Stimulated activated CD4-positive, alpha-beta T cell treated with anti-CD3 and anti-CD28 coated beads, Interleukin-15, amount 100 ng/mL, for 48 hours (primary cell): ENCODE measurements around the gene ZDHHC12.
"Not testable (repeated sequence)": the region's sequence is repeated elsewhere in the genome, so short reads cannot be mapped to it uniquely, and the experiment has no call there.

Source experiments
- DNase-seq, 2 donors: peaks; one replicate each; pipeline ENCODE4 v3.0.0-alpha.2; 2020; ENCODE audit warnings: low read depth in 2 of 2

The ZDHHC12 gene

DNA sequence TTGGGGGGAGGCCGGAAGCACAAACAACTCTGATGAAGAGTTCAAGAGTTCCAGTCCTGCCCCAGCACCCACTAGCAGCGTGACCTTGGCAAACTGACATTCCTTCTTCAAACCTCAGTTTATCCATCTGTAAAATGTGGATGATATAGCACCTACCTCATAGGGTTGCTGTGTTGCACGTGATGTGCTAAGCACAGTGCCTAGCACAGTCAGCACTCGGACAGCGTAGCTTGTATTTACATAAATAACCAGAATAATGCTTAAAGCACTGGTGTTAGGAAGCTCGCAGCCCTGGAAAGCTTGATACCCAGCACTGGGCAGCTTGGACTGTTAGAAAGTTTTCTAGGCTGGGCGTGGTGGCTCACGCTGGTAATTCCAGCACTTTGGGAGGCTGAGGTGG lies 16.5 kb downstream of the ZDHHC12 start:
- no peak for DNase-seq

- no peak for DNase-seq
Observed at GRCh38 chr9:128706671-128707381, 17.1 kb downstream of the ZDHHC12 start.

- no peak for DNase-seq
Observed at GRCh38 chr9:128706045-128706444, 17.9 kb downstream of the ZDHHC12 start.

GRCh38 chr9:128705051-128705965 lies 18.6 kb downstream of the ZDHHC12 start:
- no peak for DNase-seq

- DNase-seq = no peak
Observed at GRCh38 chr9:128704356-128704670, 19.6 kb downstream of the ZDHHC12 start.

DNA sequence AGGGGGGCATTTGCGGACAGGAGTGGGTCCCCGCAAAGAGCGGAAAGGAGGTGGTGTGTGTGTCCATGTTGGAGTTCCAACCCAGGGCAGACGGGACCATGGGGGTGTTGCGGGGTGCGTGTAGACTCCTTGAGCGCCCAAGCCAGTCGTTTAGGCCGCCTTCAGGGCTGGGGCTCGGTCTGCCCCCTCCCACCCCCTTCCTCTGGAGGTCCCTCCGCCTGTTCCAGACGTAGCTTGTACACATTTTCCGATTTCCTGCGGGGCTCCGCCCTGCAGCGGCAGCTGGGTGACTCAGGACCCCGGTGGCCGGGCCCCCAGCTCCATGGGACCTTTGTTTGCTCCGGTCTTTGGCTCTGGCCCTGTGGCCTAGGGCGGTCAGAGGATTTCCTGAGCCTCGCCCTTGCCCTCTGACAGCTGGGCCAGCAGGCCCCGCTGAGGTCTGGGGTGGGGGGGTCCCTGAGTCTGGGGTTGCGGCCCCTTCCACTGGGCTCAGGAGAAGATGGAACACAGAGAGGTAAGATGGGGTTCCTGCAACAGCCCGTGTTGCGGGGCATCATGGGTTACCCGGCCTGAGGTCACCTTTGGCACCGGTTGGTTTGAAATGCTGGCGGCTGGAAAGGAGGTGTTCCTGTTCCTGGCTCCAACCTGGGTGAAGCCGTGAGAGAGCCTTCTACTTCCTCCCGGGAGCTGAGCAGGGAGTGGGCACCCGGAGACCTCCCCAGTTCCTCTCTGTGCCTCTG lies 20.1 kb downstream of the ZDHHC12 start:
- no peak for DNase-seq

DNA sequence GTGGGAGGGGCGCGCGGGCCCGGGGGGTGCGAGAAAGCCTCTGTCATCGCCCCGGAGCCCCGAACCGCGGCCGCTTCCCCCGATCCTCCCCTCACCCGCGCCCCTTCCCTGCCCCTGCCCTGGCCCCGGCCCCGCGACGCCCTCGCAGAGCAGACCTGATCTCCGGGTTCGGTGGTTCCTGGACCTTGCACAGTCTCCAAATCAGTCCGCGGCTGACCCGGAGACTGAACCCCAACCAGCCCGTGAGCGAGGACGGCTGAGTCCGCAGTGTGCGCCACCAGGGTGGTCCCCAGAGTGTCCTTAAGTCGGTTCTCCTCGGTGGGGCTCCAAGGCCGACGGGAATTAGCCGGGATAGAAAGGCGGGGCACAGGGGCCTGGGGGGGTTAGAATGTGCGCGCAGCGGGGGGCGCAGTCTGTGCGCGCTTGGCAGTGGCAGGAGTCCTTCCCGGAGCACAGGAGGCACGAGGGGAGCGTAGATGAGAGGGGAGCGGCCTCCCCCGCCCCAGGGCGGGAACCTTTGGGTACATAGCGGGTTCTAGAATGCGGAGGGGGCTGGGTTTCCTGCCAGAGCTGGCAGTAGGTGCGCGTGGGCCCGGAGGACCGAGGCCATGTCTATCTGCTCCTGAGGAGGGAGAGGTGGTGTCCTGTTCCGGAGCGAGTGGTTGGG lies 20.8 kb downstream of the ZDHHC12 start:
- no peak for DNase-seq

- DNase-seq = peak; percentile 77 to 88
Observed at GRCh38 chr9:128702445-128702948, 21.4 kb downstream of the ZDHHC12 start, which contains the start of gene PKN3. PKN3 (plus strand) TSS chr9:128702503; CDS start chr9:128702916, 413 bp downstream.

GRCh38 chr9:128701227-128701854 lies 22.6 kb downstream of the ZDHHC12 start:
- no peak for DNase-seq

- DNase-seq = not testable (repeated sequence)
Observed at GRCh38 chr9:128699096-128699795, 24.7 kb downstream of the ZDHHC12 start.

DNA sequence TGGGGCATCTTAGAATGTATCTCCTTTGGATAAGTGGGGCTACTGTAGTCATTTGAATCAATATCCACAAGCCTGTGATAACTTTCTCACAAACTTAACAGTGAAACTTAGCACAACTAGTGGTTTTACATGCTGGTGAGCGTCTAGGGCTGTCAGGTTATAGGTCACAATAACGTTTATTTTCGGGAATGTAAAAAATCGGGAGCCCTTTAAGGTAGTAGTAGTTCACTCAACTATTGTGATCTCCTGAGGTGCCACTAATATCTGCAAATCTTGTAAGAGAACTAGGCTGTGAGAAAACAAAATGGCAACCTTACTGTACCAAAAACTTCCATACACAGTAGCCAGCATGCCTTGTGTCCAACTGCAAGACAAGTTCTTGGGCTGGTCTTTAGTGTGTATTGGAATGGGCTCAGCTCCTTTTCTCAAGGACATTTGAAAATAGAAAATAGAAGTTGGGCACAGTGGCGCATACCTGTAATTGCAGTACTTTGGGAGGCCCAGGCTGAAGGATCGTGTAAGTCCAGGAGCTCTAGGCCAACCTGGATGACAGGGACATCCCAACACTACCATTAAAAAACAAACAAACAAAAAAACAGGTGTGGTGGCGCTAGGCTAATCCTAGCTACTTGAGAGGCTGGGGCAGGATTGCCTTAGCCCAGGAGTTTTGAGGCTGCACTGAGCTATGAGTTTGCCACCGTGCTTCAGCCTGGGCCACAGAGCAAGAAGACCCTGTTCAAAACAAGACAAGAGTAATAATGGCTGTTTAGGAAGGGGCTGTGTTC lies 26.8 kb downstream of the ZDHHC12 start:
- no peak for DNase-seq

DNA sequence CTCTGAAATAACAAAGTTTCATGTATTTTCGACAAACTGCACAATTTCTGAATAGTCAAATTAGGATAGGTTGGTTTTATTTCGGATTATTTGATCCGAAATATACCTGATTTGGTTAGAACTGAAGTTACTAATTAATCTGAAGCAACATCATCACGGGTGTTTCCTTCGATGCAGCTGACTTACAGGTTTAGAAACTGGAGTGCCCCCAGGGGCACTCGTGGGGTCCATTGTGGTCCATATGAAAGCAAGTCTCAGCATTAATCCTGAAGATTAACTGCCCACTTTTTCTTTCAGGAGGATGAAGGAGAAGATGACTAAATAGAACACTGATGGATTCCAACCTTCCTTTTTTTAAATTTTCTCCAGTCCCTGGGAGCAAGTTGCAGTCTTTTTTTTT lies 29.6 kb downstream of the ZDHHC12 start:
- DNase-seq = no peak

- DNase-seq = not testable (repeated sequence)
Observed at GRCh38 chr9:128693738-128694137, 30.2 kb downstream of the ZDHHC12 start.

DNA sequence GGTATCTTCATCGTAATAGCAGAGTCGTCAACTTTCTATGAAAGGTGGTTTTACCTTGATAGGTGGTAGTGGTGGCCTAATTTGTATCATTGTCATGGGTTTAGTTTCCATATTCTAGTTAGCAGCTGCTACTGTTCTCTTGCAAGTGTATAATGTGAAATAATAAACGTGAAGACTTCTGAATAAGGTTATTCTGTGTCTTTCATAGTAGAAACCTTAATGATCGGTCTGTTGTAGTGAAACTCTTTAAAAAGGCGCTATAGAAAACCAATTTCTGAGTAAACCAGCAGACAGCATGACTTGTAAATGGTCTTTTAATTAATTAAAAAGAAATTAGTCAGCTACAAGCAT lies 33.3 kb downstream of the ZDHHC12 start:
- DNase-seq = no peak

GRCh38 chr9:128689820-128690683 lies 33.9 kb downstream of the ZDHHC12 start:
- no peak for DNase-seq

- peak in 1 of 2 donors; percentile 33 for DNase-seq
Observed at GRCh38 chr9:128689293-128689774, 34.6 kb downstream of the ZDHHC12 start.

- peak; percentile 79 to 94 for DNase-seq
Observed at GRCh38 chr9:128688501-128689292, 35.2 kb downstream of the ZDHHC12 start, which contains the start of gene SET. SET (plus strand) TSS chr9:128689222; CDS start chr9:128689583, 361 bp downstream.

DNA sequence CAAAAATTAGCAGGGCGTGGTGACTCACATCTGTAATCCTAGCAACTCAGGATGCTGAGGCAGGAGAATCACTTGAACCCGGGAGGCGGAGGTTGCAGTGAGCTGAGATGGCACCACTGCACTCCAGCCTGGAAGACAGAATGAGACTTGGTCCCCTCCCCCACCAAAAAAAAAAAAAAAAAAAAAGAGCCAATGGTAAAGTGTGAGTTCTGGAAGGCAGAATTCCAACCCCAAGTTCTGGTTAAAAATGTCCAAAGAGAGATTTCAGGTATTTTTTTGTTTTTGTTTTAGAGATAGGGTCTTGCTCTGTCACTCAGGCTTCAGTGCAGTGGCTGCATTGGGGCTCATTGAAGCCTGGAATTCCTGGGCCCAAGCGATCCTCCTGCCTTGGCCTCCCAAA lies 36.5 kb downstream of the ZDHHC12 start:
- DNase-seq = no peak
